Sigmoid colon (tissue), 4 donors: Measurements from ENCODE around the gene TRPM2.

Source experiments
- CTCF ChIP-seq, 4 experiments: fragments of 450-650 bp in 3 of 4; fragments of 200-600 bp in 1 of 4; IDR thresholded peaks; one replicate each; pipeline ENCODE4 v1.5.1; 2016 to 2019; ENCODE audit warnings: antibody characterized with exemption in 4 of 4, mild to moderate bottlenecking in 3 of 4, moderate library complexity in 2 of 4
- EP300 ChIP-seq, 4 donors: sonication (generic); formaldehyde crosslinking; IDR thresholded peaks; one replicate each; pipeline ENCODE4 v1.6.1; 2017; ENCODE audit warnings: antibody characterized with exemption in 4 of 4
- POLR2A ChIP-seq, 2 donors: fragments of 450-650 bp; IDR thresholded peaks; one replicate each; pipeline ENCODE4 v1.6.1; 2016; ENCODE audit warnings: antibody characterized with exemption in 2 of 2, mild to moderate bottlenecking in 2 of 2, moderate library complexity in 2 of 2
- POLR2AphosphoS5 ChIP-seq, 4 donors: sonication (generic); formaldehyde crosslinking; IDR thresholded peaks; one replicate each; pipeline ENCODE4 v1.6.1; 2017; ENCODE audit warnings: antibody characterized with exemption in 4 of 4

GRCh38 chr21:44379991-44380865, 26.8 kb downstream of the TRPM2 start:
- TF ChIP-seq POLR2AphosphoS5 (IDR thresholded peaks at IDR 0.05) (no peak), CTCF (IDR thresholded peaks at IDR 0.05) (no peak), EP300 (IDR thresholded peaks at IDR 0.05) (no peak), POLR2A (IDR thresholded peaks at IDR 0.05) (no peak)
